Neural progenitor cell (in vitro differentiated cells): ENCODE results near the gene DOCK9. TPM values are rescaled to one million over a fixed set of nuclear protein-coding genes. Genes with fewer than 3 reads are reported as not detected.

Experiments used
- DNase-seq: peaks from one replicate; pipeline ENCODE4 v3.0.0-alpha.2; 2016; ENCODE audit warnings: low spot score
- H2AFZ ChIP-seq: fragments of 200-600 bp; sonication (generic); replicated peaks from 2 replicates; pipeline ENCODE4 v1.6.1; 2016; ENCODE audit warnings: antibody characterized with exemption
- H3F3A ChIP-seq: fragments of 200-600 bp; sonication (generic); 2 replicates; pipeline ENCODE4 v1.6.1; 2016; ENCODE audit warnings: antibody characterized with exemption, low read depth
- H3K27ac ChIP-seq: fragments of 200-600 bp; sonication (generic); 2 replicates; pipeline ENCODE4 v1.5.1; 2016; ENCODE audit warnings: mild to moderate bottlenecking
- H3K27me3 ChIP-seq: fragments of 200-600 bp; sonication (generic); 2 replicates; pipeline ENCODE4 v1.6.1; 2016; ENCODE audit warnings: mild to moderate bottlenecking, moderate library complexity
- H3K36me3 ChIP-seq: fragments of 200-600 bp; sonication (generic); 2 replicates; pipeline ENCODE4 v1.5.1; 2016
- H3K4me1 ChIP-seq: fragments of 200-600 bp; sonication (generic); 2 replicates; pipeline ENCODE4 v1.6.1; 2016; ENCODE audit warnings: mixed run types
- H3K4me2 ChIP-seq: fragments of 200-600 bp; sonication (generic); 2 replicates; pipeline ENCODE4 v1.6.1; 2016
- H3K4me3 ChIP-seq: fragments of 200-600 bp; sonication (generic); 2 replicates; pipeline ENCODE4 v1.5.1; 2016
- H3K79me2 ChIP-seq: fragments of 200-600 bp; sonication (generic); 2 replicates; pipeline ENCODE4 v1.6.1; 2016; ENCODE audit warnings: low read depth
- H3K9ac ChIP-seq: fragments of 200-600 bp; sonication (generic); 2 replicates; pipeline ENCODE4 v1.6.1; 2016
- H3K9me3 ChIP-seq: fragments of 200-600 bp; sonication (generic); 2 replicates; pipeline ENCODE4 v1.5.1; 2016; ENCODE audit warnings: low read depth
- H4K20me1 ChIP-seq: fragments of 200-600 bp; sonication (generic); 2 replicates; pipeline ENCODE4 v1.6.1; 2016; ENCODE audit warnings: low read depth
- H3K27ac Mint-ChIP-seq: 3 replicates; pipeline ENCODE4 v1.8.0; 2021; ENCODE audit warnings: mixed read lengths
- H3K27me3 Mint-ChIP-seq: 2 replicates; pipeline ENCODE4 v1.8.0; 2022; ENCODE audit warnings: low read depth, mild to moderate bottlenecking, inconsistent platforms, moderate library complexity, mixed read lengths; ENCODE audit not compliant: insufficient read depth
- H3K36me3 Mint-ChIP-seq: 3 replicates; pipeline ENCODE4 v1.8.0; 2021; ENCODE audit warnings: mixed read lengths
- H3K4me1 Mint-ChIP-seq: 3 replicates; pipeline ENCODE4 v1.8.0; 2021; ENCODE audit warnings: mixed read lengths
- H3K4me3 Mint-ChIP-seq: 3 replicates; pipeline ENCODE4 v1.8.0; 2021; ENCODE audit warnings: mild to moderate bottlenecking, moderate library complexity, mixed read lengths
- H3K9me3 Mint-ChIP-seq: 3 replicates; pipeline ENCODE4 v1.8.0; 2020; ENCODE audit warnings: mixed read lengths
- CTCF ChIP-seq: fragments of 200-600 bp; sonication (generic); IDR thresholded peaks from 2 replicates; pipeline ENCODE4 v1.5.1; 2017; ENCODE audit warnings: antibody characterized with exemption, mild to moderate bottlenecking
- EZH2 ChIP-seq: fragments of 200-600 bp; sonication (generic); IDR thresholded peaks from 2 replicates; pipeline ENCODE4 v1.6.1; 2017; ENCODE audit warnings: antibody characterized with exemption, mild to moderate bottlenecking, moderate library complexity
- EZH2phosphoT487 ChIP-seq: fragments of 200-600 bp; sonication (generic); IDR thresholded peaks from 2 replicates; pipeline ENCODE4 v1.6.1; 2017; ENCODE audit warnings: antibody characterized with exemption
- total RNA-seq: library from RNA; depleted of rRNA; stranded (reverse); fragments of >200 nt; gene quantifications from 2 replicates; pipeline ENCODE4 v1.2.3, GENCODE V29; 2015; ENCODE audit warnings: low replicate concordance

DOCK9 gene
- total RNA-seq, 1 donor from 2014 or later: 16.6 TPM

- no peak overlapping the region for H3K27ac Mint-ChIP-seq
- no peaks in the 10 kb centered on the region for H3K79me2 ChIP-seq
- no peaks in the 10 kb centered on the region for H3K9me3 ChIP-seq
- peaks cover 27% of the 10 kb centered on the region for H3K4me1 Mint-ChIP-seq
- peaks cover 4% of the 10 kb centered on the region for H3K9me3 Mint-ChIP-seq
- peak; percentile 16 for DNase-seq
- H4K20me1 ChIP-seq: no peaks in the 10 kb centered on the region
- no peak overlapping the region for H2AFZ ChIP-seq
- H3K9ac ChIP-seq: no peak overlapping the region
- H3K4me3 ChIP-seq: no peak overlapping the region
- peaks cover 2% of the 10 kb centered on the region for H3K27me3 Mint-ChIP-seq
- no peaks in the 10 kb centered on the region for H3K27me3 ChIP-seq
- no peak for TF ChIP-seq EZH2phosphoT487
- TF ChIP-seq CTCF: no peak
- TF ChIP-seq EZH2: no peak
- no peaks in the 10 kb centered on the region for H3K36me3 ChIP-seq
- no peak overlapping the region for H3K27ac ChIP-seq
- no peaks in the 10 kb centered on the region for H3K36me3 Mint-ChIP-seq
- H3K4me3 Mint-ChIP-seq: no peak overlapping the region
- H3K4me1 ChIP-seq: peaks cover 15% of the 10 kb centered on the region
- no peaks in the 10 kb centered on the region for H3F3A ChIP-seq
- peak overlapping the region; percentile 19 for H3K4me2 ChIP-seq
Measured at GRCh38 chr13:98937911-98938381, 39.9 kb downstream of the DOCK9 start.

DNA sequence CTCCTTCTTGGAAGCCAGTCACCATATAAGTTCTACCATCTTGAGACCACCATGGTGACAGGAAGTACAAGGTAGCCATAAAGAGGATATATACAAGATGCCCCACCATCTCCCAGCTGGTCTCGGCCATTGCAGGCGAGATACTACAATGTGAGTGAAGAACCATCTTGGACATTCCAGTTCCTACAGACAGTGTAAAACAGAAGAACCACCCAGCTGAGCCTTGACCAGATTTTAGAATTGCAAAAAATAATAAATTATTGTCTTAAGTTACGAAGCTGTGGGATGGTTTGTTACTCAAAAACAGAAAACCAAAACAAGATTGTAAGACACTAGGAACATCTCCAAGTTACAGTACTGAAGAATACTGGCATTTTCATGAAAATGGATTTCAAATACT lies 43.6 kb downstream of the DOCK9 start:
- Histone ChIP-seq H3K79me2 (no peaks in the 10 kb centered on the region), H2AFZ (no peak overlapping the region), H3K4me2 (no peak overlapping the region), H3K4me3 (no peak overlapping the region), H3K9ac (no peak overlapping the region), H3K4me1 (peaks cover 13% of the 10 kb centered on the region), H4K20me1 (no peaks in the 10 kb centered on the region), H3K27ac (no peak overlapping the region), H3K36me3 (no peaks in the 10 kb centered on the region), H3F3A (no peaks in the 10 kb centered on the region), H3K27me3 (no peaks in the 10 kb centered on the region), H3K9me3 (no peaks in the 10 kb centered on the region)
- peaks cover 11% of the 10 kb centered on the region for H3K4me1 Mint-ChIP-seq
- H3K9me3 Mint-ChIP-seq: peaks cover 4% of the 10 kb centered on the region
- no peak overlapping the region for H3K27ac Mint-ChIP-seq
- peaks cover 4% of the 10 kb centered on the region for H3K27me3 Mint-ChIP-seq
- no peaks in the 10 kb centered on the region for H3K36me3 Mint-ChIP-seq
- no peak overlapping the region for H3K4me3 Mint-ChIP-seq
- no peak for DNase-seq
- TF ChIP-seq EZH2: no peak
- no peak for TF ChIP-seq EZH2phosphoT487
- no peak for TF ChIP-seq CTCF

DNA sequence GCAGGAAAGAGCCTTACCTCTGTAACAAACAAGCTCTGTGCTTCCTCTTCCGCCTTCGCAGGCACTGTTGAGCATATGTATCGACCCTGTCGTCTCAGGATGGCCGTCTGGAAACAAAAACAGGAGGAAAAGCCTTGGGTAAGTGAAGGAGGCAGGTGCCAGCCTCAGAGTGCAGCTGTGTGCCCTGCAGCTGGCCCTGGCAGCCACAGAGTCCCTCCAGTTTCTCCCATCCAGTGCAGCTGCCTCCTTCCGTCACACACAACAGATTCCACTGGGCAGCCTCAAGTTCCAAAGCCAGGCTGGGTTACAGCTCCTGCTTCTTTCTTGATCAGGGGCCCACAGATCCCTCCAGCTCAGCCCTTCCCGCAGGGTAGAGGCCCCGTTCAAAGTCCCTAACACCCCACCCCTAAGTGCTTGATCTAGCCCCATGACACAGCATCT lies 47.7 kb downstream of the DOCK9 start:
- Mint-ChIP-seq H3K4me1 (peaks cover 5% of the 10 kb centered on the region), H3K4me3 (no peak overlapping the region), H3K9me3 (peaks cover 4% of the 10 kb centered on the region), H3K27me3 (peaks cover 3% of the 10 kb centered on the region), H3K27ac (no peak overlapping the region), H3K36me3 (no peaks in the 10 kb centered on the region)
- H3K27me3 ChIP-seq: no peaks in the 10 kb centered on the region
- no peak overlapping the region for H3K27ac ChIP-seq
- H3K79me2 ChIP-seq: no peaks in the 10 kb centered on the region
- no peak overlapping the region for H3K4me3 ChIP-seq
- H3F3A ChIP-seq: no peaks in the 10 kb centered on the region
- no peak overlapping the region for H3K4me2 ChIP-seq
- no peaks in the 10 kb centered on the region for H4K20me1 ChIP-seq
- no peak for DNase-seq
- no peaks in the 10 kb centered on the region for H3K9me3 ChIP-seq
- TF ChIP-seq EZH2: no peak
- no peak overlapping the region for H2AFZ ChIP-seq
- H3K36me3 ChIP-seq: no peaks in the 10 kb centered on the region
- H3K4me1 ChIP-seq: no peaks in the 10 kb centered on the region
- no peak overlapping the region for H3K9ac ChIP-seq

- H3K4me1 ChIP-seq: peaks cover 16% of the 10 kb centered on the region
- no peaks in the 10 kb centered on the region for H3K36me3 ChIP-seq
- H2AFZ ChIP-seq: no peak overlapping the region
- Mint-ChIP-seq H3K9me3 (no peaks in the 10 kb centered on the region), H3K4me3 (no peak overlapping the region), H3K27ac (no peak overlapping the region), H3K4me1 (peaks cover 5% of the 10 kb centered on the region), H3K36me3 (no peaks in the 10 kb centered on the region), H3K27me3 (peaks cover 3% of the 10 kb centered on the region)
- peaks cover 10% of the 10 kb centered on the region for H3F3A ChIP-seq
- no peak overlapping the region for H3K4me2 ChIP-seq
- no peak overlapping the region for H3K9ac ChIP-seq
- no peak for TF ChIP-seq CTCF
- H3K9me3 ChIP-seq: no peaks in the 10 kb centered on the region
- DNase-seq: no peak
- no peak overlapping the region for H3K4me3 ChIP-seq
- H4K20me1 ChIP-seq: peaks cover 3% of the 10 kb centered on the region
- no peaks in the 10 kb centered on the region for H3K79me2 ChIP-seq
- H3K27me3 ChIP-seq: no peaks in the 10 kb centered on the region
- no peak overlapping the region for H3K27ac ChIP-seq
Measured at GRCh38 chr13:98927951-98928927, 49.6 kb downstream of the DOCK9 start.
